ENCODE data around the gene STAP2.
"Not testable (repeated sequence)": the region's sequence is repeated elsewhere in the genome, so short reads cannot be mapped to it uniquely, and the experiment has no call there.

STAP2 gene

DNA sequence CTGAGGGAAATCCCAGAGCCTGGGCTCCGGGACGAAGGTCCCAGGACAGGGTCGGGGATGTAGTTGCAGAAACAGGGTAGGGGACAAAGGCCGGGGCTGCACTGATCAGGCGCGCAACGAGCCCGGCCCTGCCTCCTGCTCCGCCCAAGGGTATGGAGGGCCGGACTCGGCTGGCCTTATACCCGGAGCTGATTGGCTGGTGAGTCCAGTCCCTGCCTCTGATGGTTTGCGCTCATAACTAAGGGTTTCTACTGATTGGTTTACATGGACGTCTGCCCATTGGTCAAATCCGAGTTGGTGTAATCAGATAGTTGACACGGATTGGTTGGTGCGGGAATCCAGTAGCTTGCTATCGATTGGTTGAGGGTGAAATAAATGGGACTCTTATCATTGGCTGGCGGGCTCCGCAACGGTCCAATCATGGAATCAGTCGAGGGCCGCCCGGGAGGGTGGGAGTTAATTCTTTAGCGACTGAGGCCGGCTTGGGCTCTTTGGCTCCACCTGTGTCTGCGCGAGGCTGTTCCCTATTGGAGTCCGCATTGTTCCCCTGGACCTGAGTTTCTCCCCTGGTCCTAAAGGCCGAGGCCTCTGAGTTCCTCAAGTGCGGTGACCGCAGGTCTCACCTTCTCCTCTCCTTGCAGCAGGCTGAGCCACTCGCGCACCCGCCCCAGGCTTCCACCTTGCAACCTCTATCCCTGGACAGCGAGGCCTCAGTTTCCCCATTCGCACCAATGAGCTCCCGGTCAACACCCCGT, 4.2 kb upstream of the STAP2 start:
- H3K9ac ChIP-seq (ENCODE audit: low read depth in 1 of 2, low read length in 2 of 2), result peak overlapping the region; percentile 70 to 89
- no peaks in the 10 kb centered on the region for H3K9me3 ChIP-seq (ENCODE audit: control insufficient read depth in 1 of 2, low read length in 2 of 2)
- peaks cover 0 to 7% of the 10 kb centered on the region in 2 donors for H3K36me3 ChIP-seq (ENCODE audit: control insufficient read depth in 1 of 2, insufficient read depth in 2 of 2, low read length in 2 of 2)
- H3K4me1 ChIP-seq (ENCODE audit: control insufficient read depth in 1 of 2, insufficient read depth in 2 of 2, low read length in 2 of 2), result peaks cover 18 to 38% of the 10 kb centered on the region in 2 donors
- H3K4me3 ChIP-seq (ENCODE audit: low read depth in 1 of 2, low read length in 2 of 2), result peak overlapping the region; percentile 83 to 87
- H3K27me3 ChIP-seq (ENCODE audit: control insufficient read depth in 1 of 2, insufficient read depth in 2 of 2, low read length in 2 of 2), result no peaks in the 10 kb centered on the region
- H3K27ac ChIP-seq (ENCODE audit: low read depth, low read length), result peak overlapping the region; percentile 97

DNA sequence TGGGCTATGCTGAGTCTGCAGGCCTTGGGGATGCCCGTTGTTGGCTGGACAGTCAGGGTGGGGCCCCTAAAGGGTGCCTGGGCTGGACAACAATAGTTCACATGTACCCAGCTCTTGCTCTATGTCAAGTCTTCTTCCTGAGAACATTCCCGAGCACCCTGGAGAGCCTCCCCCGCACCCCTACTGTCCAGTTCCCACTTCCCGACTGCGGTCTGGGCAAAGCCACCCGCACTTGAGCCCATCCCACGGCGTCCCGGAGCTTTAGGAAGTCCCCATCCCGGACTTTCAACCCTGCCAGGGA, 3.6 kb upstream of the STAP2 start:
- H3K9me3 ChIP-seq (ENCODE audit: control insufficient read depth in 1 of 2, low read length in 2 of 2), result no peaks in the 10 kb centered on the region
- H3K27ac ChIP-seq (ENCODE audit: low read depth, low read length), result peak overlapping the region; percentile 77
- H3K27me3 ChIP-seq (ENCODE audit: control insufficient read depth in 1 of 2, insufficient read depth in 2 of 2, low read length in 2 of 2), result no peaks in the 10 kb centered on the region
- peaks cover 18 to 38% of the 10 kb centered on the region in 2 donors for H3K4me1 ChIP-seq (ENCODE audit: control insufficient read depth in 1 of 2, insufficient read depth in 2 of 2, low read length in 2 of 2)
- peaks cover 0 to 7% of the 10 kb centered on the region in 2 donors for H3K36me3 ChIP-seq (ENCODE audit: control insufficient read depth in 1 of 2, insufficient read depth in 2 of 2, low read length in 2 of 2)
- peak overlapping the region; percentile 83 to 87 for H3K4me3 ChIP-seq (ENCODE audit: low read depth in 1 of 2, low read length in 2 of 2)
- peak overlapping the region; percentile 64 to 70 for H3K9ac ChIP-seq (ENCODE audit: low read depth in 1 of 2, low read length in 2 of 2)

DNA sequence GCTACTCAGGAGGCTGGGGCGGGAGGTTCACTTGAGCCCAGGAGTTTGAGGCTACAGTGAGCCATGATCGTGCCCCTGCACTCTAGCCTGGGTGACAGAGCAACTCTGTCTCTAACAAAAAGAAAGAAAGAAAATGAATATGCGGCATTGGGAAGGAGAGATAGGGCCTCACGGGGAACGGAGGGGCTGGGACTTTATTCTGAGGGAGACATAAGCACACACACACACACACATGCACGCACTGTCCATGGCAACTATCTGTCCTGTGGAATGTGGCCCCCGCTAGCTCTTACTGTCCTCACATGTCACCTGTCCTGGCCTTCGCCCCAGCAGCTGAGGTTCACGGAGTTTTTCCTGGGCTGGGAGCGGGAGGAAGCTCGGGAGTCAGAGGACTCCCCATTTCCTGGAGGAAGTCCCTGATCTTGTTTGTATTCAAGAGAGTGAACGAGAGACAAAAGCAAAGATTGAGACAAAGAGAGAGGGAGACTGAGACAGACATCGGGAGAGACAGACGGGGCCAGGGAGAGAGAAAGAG, 654 bp downstream of the STAP2 start:
- peaks cover 0 to 4% of the 10 kb centered on the region in 2 donors for H3K36me3 ChIP-seq (ENCODE audit: control insufficient read depth in 1 of 2, insufficient read depth in 2 of 2, low read length in 2 of 2)
- no peaks in the 10 kb centered on the region for H3K27me3 ChIP-seq (ENCODE audit: control insufficient read depth in 1 of 2, insufficient read depth in 2 of 2, low read length in 2 of 2)
- H3K9ac ChIP-seq (ENCODE audit: low read depth in 1 of 2, low read length in 2 of 2), result peak overlapping the region; percentile 69 to 74
- peaks cover 12 to 28% of the 10 kb centered on the region in 2 donors for H3K4me1 ChIP-seq (ENCODE audit: control insufficient read depth in 1 of 2, insufficient read depth in 2 of 2, low read length in 2 of 2)
- peak overlapping the region; percentile 67 to 88 for H3K4me3 ChIP-seq (ENCODE audit: low read depth in 1 of 2, low read length in 2 of 2)
- H3K27ac ChIP-seq (ENCODE audit: low read depth, low read length), result peak overlapping the region; percentile 81
- no peaks in the 10 kb centered on the region for H3K9me3 ChIP-seq (ENCODE audit: control insufficient read depth in 1 of 2, low read length in 2 of 2)

DNA sequence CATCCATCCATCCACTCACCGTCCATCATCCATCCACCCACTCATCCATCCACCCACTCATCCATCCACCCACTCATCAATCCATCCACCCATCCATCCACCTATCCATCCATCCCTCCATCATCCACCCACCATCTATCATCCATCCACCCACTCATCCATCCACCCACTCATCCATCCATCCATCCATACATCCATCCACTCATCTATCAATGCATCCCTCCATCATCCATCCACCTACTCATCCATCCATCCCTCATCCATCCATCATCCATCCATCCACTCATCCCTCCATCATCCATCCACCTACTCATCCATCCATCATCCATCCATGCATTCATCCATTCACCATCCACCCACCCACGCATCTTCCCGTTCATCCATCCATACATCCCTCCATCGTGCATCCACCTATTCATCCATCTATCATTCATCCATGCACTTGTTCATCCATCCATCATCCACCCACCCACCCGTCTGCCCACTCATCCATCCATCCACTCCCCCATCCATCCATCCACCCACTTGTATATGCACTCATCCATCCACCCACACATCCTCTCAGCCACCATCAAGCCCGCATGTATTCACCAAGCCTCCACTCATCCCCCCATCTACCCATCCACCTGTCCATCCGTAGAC, 3.6 kb downstream of the STAP2 start:
- peaks cover 0 to 4% of the 10 kb centered on the region in 2 donors for H3K36me3 ChIP-seq (ENCODE audit: control insufficient read depth in 1 of 2, insufficient read depth in 2 of 2, low read length in 2 of 2)
- H3K4me3 ChIP-seq (ENCODE audit: low read depth in 1 of 2, low read length in 2 of 2), result no peak overlapping the region
- no peaks in the 10 kb centered on the region for H3K9me3 ChIP-seq (ENCODE audit: control insufficient read depth in 1 of 2, low read length in 2 of 2)
- peaks cover 0 to 7% of the 10 kb centered on the region in 2 donors for H3K4me1 ChIP-seq (ENCODE audit: control insufficient read depth in 1 of 2, insufficient read depth in 2 of 2, low read length in 2 of 2)
- H3K27me3 ChIP-seq (ENCODE audit: control insufficient read depth in 1 of 2, insufficient read depth in 2 of 2, low read length in 2 of 2), result no peaks in the 10 kb centered on the region
- no peak overlapping the region for H3K27ac ChIP-seq (ENCODE audit: low read depth, low read length)
- H3K9ac ChIP-seq (ENCODE audit: low read depth in 1 of 2, low read length in 2 of 2), result no peak overlapping the region

DNA sequence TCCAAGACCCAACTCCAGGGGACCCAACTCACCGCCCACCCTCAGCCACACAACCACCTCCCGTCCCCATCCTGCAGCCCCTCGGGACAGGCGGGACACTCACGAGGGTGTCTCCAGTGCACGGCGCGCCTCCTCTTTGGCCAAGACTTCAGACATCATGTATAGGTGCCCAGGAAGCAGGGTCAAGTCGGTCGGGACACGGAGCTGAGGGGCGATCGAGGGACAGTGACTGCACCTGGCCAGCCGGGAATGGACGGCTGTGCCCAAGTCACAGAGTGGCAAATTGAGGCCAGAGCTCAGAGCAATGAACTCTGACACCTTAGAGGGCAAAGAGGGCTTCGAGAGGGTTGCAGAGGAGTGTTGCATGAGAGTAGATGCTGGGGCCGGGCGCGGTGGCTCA, 8.8 kb downstream of the STAP2 start:
- Histone ChIP-seq H3K27me3 (ENCODE audit: control insufficient read depth in 1 of 2, insufficient read depth in 2 of 2, low read length in 2 of 2) (no peaks in the 10 kb centered on the region), H3K27ac (ENCODE audit: low read depth, low read length) (no peak overlapping the region), H3K9me3 (ENCODE audit: control insufficient read depth in 1 of 2, low read length in 2 of 2) (no peaks in the 10 kb centered on the region), H3K4me1 (ENCODE audit: control insufficient read depth in 1 of 2, insufficient read depth in 2 of 2, low read length in 2 of 2) (peaks cover 0 to 3% of the 10 kb centered on the region in 2 donors), H3K4me3 (ENCODE audit: low read depth in 1 of 2, low read length in 2 of 2) (no peak overlapping the region), H3K9ac (ENCODE audit: low read depth in 1 of 2, low read length in 2 of 2) (no peak overlapping the region), H3K36me3 (ENCODE audit: control insufficient read depth in 1 of 2, insufficient read depth in 2 of 2, low read length in 2 of 2) (peaks cover 3 to 12% of the 10 kb centered on the region in 2 donors)

DNA sequence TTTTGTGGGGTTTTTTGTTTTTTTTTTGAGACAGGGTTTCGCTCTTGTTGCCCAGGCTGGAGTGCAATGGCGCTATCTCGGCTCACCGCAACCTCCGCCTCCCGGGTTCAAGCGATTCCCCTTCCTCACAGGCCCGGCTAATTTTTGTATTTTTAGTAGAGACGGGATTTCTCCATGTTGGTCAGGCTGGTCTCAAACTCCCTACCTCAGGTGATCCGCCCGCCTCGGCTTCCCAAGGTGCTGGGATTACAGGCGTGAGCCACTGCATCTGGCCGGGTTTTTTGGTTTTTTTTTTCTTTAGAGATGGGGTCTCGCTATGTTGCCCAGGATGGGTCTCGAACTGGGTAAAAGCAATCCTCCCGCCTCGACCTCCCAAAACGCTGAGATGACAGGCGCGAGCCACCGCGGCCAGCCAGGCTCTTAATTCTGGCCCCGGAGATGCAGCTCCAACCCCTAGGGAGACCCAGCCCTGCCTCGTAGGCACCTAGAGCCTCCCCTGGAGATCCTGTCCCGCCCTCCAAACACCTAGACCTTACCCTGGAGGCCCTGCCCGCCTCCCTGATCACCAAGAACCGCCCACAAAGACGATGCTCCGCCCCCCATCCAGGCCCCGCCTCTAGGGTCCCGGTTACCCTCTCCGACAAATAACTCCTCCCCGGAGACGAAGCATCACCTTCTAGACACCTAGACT, 9.5 kb downstream of the STAP2 start:
- H3K9ac ChIP-seq (ENCODE audit: low read depth in 1 of 2, low read length in 2 of 2); H3K27me3 ChIP-seq (ENCODE audit: control insufficient read depth in 1 of 2, insufficient read depth in 2 of 2, low read length in 2 of 2); H3K9me3 ChIP-seq (ENCODE audit: control insufficient read depth in 1 of 2, low read length in 2 of 2); H3K4me1 ChIP-seq (ENCODE audit: control insufficient read depth in 1 of 2, insufficient read depth in 2 of 2, low read length in 2 of 2); H3K27ac ChIP-seq (ENCODE audit: low read depth, low read length): not testable (repeated sequence)
- Histone ChIP-seq H3K4me3 (ENCODE audit: low read depth in 1 of 2, low read length in 2 of 2) (peak overlapping the region in 1 of 2 donors; percentile 60), H3K36me3 (ENCODE audit: control insufficient read depth in 1 of 2, insufficient read depth in 2 of 2, low read length in 2 of 2) (peaks cover 3 to 12% of the 10 kb centered on the region in 2 donors)

DNA sequence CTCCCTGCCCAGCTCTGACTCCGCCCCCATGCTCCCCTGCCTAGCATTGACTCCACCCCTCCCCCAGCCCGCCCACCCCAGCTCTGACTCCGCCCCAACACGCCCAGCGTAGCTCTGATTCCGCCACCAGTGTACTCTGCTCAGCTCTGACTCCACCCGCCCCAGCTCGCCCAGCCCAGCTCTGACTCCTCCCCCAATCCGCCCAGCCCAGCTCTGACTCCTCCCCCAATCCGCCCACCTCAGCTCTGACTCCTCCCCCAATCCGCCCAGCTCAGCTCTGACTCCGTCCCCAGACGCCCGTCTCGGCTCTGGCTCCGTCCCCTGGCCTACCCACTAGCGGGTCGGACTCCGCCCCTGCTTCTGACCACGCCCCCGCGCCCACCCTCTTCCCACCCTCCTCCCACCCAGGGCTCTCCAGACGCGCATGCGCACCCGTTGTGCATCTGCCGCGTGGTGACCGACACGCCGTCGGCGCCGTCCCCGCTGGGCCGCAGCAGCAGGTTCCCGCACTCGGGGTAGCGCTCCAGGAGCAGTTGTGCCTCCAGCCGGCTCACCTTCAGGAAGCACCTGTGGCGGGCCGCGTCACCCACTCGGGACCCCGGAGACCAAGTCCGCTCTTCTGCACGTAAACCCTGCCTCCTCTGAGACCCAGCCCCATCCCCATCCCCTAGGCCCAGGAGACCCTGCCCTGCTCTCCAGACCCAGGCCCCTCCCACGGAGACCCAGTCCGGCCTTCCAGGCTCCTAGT, 10.2 kb downstream of the STAP2 start:
- Histone ChIP-seq H3K4me1 (ENCODE audit: control insufficient read depth in 1 of 2, insufficient read depth in 2 of 2, low read length in 2 of 2) (peaks cover 0 to 3% of the 10 kb centered on the region in 2 donors), H3K9ac (ENCODE audit: low read depth in 1 of 2, low read length in 2 of 2) (no peak overlapping the region), H3K9me3 (ENCODE audit: control insufficient read depth in 1 of 2, low read length in 2 of 2) (no peaks in the 10 kb centered on the region), H3K27me3 (ENCODE audit: control insufficient read depth in 1 of 2, insufficient read depth in 2 of 2, low read length in 2 of 2) (no peaks in the 10 kb centered on the region), H3K27ac (ENCODE audit: low read depth, low read length) (no peak overlapping the region), H3K4me3 (ENCODE audit: low read depth in 1 of 2, low read length in 2 of 2) (peak overlapping the region; percentile 60 to 62), H3K36me3 (ENCODE audit: control insufficient read depth in 1 of 2, insufficient read depth in 2 of 2, low read length in 2 of 2) (peaks cover 3 to 8% of the 10 kb centered on the region in 2 donors)

DNA sequence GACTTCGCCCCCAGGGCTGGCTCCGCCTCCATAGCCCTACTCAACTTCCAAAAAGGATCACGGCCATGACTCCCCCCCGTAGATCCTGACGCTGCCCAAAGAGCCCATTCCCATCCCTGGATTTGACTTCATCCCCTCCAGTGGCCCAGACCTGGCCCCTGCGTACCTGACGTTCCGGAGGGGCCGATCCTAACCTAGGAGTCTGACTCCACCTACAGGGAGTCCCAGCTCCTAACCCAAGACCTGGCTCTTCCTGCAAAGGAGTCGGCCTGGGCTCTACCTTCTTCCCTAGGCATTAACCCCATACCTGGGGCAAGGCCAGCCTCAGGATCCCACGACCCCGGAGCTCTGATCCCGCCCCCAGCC, 10.8 kb downstream of the STAP2 start:
- H3K9ac ChIP-seq (ENCODE audit: low read depth in 1 of 2, low read length in 2 of 2), result no peak overlapping the region

DNA sequence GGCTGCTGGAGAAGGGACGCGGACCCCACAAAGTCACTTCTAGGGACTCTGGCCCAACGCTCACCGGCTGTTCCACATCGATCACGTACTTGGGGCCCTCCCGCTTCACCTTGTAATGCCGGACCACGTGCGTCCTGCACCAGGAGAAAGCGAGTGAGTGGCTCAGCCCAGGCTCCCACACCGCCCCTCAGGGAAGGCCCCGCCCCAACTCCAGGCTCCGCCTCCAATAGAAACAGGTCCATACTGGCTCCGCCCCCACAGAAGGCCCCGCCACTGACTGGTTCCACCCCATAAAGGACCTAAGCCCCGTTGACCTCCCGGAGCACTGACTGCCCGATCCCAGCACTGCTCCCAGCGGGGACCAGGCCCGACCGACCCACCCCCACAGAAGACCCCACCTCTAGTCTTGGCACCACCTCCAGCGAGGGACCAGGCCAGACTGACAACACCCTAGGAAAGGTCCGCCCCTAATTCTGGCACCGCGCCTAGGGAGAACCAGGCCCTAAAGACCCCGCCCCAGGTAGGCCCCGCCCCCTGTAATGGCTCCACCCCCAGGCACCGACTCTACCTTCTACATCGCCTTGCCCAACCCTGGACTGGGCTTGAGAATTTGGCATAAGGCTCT, 11.3 kb downstream of the STAP2 start:
- Histone ChIP-seq H3K27me3 (ENCODE audit: control insufficient read depth in 1 of 2, insufficient read depth in 2 of 2, low read length in 2 of 2) (no peaks in the 10 kb centered on the region), H3K9me3 (ENCODE audit: control insufficient read depth in 1 of 2, low read length in 2 of 2) (no peaks in the 10 kb centered on the region), H3K36me3 (ENCODE audit: control insufficient read depth in 1 of 2, insufficient read depth in 2 of 2, low read length in 2 of 2) (peaks cover 3 to 8% of the 10 kb centered on the region in 2 donors), H3K4me1 (ENCODE audit: control insufficient read depth in 1 of 2, insufficient read depth in 2 of 2, low read length in 2 of 2) (peaks cover 0 to 3% of the 10 kb centered on the region in 2 donors), H3K9ac (ENCODE audit: low read depth in 1 of 2, low read length in 2 of 2) (no peak overlapping the region), H3K4me3 (ENCODE audit: low read depth in 1 of 2, low read length in 2 of 2) (peak overlapping the region; percentile 7 to 62), H3K27ac (ENCODE audit: low read depth, low read length) (no peak overlapping the region)

More for the DNA sequence above, 10.8 kb downstream of the STAP2 start:
- Histone ChIP-seq H3K4me1 (ENCODE audit: control insufficient read depth in 1 of 2, insufficient read depth in 2 of 2, low read length in 2 of 2) (peaks cover 0 to 3% of the 10 kb centered on the region in 2 donors), H3K4me3 (ENCODE audit: low read depth in 1 of 2, low read length in 2 of 2) (peak overlapping the region in 1 of 2 donors; percentile 62), H3K36me3 (ENCODE audit: control insufficient read depth in 1 of 2, insufficient read depth in 2 of 2, low read length in 2 of 2) (peaks cover 3 to 8% of the 10 kb centered on the region in 2 donors), H3K27ac (ENCODE audit: low read depth, low read length) (no peak overlapping the region), H3K9me3 (ENCODE audit: control insufficient read depth in 1 of 2, low read length in 2 of 2) (no peaks in the 10 kb centered on the region), H3K27me3 (ENCODE audit: control insufficient read depth in 1 of 2, insufficient read depth in 2 of 2, low read length in 2 of 2) (no peaks in the 10 kb centered on the region)

Data from duodenal mucosa (tissue), 2 donors.